AG20443 (cell line): ENCODE results near the gene OR4P4.

Experiments used
- DNase-seq: peaks from one replicate; pipeline ENCODE4 v3.0.0; 2012; ENCODE audit warnings: low spot score, mixed read lengths

Gene OR4P4

DNA sequence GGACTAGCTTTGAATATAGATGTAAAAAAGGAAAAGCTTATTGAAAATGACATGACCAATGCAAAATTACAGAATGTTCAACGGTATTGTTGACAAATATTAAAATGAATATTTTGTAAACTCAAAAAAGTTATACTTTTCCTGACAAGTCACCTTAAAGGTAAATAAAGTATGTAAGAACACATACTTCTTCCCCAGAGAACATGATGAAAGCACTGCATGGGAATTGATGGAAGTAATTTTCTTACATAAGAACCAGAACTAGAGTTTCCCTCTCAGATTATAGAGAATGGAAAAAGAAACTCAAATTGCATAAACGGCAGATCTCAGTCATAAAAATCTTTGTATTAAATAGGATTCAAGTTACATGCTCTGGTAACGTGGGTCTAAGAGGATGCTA lies at the start of gene OR4P4:
TSS of gene OR4P4 (plus strand) at position 301 of the 400 bp plus-strand sequence.
- no peak for DNase-seq

DNA sequence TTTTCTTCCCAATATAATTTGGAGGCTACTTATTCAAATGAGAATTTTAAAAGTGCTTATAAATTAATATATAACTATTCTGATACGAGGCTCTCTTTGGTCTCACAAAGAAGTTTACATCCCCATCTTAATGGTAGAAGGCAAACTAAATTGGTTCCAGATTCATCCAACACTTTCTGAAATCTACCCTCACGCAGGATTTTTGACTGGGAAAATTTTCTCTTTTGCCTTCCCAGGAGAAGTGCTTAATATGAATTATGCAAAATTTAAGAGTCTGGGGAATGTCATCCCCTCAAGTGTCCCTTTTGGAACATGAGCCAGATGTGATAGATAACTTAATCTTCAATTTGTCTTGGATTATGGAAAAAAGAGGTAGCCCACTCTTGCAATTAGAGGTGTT lies 27.4 kb upstream of the OR4P4 start, which contains the start of gene OR4C11:
TSS of gene OR4C11 (minus strand) at position 101 of the 400 bp plus-strand sequence. CDS start 3,272 bp downstream, outside the sequence.
- no peak for DNase-seq

DNA sequence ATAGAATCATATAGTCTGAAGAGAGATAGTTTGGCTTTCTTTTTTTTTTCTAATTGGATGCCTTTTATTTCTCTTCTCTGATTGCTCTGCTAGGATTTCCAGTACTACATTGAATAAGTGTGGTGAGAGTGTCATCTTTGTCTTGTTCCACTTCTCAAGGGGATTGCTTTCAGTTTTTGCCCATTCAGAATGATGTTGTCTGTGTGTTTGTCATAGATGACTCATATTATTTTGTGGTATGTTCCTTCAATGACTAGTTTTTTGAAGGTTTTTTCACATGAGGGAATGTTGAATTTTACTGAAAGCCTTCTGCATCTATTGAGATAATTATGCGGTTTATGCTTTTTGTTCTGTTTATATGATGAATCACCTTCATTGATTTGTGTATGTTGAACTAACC lies 10.4 kb upstream of the OR4P4 start:
- DNase-seq, result no peak

DNA sequence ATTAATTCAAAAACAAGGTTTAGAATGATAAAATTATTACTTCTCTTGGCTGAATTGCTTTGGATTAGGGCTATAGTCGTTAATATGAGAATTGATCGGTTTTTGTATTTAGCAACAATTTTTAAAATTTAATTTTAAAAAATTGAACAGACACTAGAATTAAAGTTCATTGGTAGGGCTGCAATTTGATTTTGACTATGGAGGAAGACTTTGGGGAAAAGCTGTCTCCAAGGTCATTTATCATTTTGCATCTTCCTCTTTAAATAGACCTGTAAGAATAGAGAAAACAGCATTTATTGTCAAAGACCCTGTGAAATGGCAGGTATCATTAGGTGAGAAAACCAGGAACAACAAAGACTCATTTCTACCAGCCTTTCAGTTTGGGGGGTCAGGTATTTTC lies 13.1 kb downstream of the OR4P4 start, which contains the start of gene OR4S2:
TSS of gene OR4S2 (plus strand) at position 301 of the 400 bp plus-strand sequence. CDS start 2,577 bp downstream, outside the sequence.
- DNase-seq, result no peak

DNA sequence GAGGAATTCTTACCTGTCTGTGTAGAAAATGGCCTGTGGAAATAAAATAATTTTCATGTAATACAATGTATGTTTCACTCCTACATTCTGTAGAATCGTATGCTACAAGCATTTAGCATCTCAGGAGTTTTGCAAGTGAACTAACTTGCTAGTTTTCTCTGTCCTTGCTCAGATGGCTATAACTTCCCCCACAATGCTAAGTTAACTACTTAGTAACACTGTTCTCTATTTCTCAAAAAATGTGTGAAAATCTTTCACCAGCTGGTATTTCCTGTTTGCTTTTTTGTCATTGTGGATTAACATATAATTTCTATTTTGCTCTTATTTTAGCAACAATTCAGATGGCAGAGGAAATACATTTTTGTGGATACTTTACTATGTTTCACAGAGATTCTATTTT lies 17.6 kb downstream of the OR4P4 start:
- DNase-seq, result no peak

DNA sequence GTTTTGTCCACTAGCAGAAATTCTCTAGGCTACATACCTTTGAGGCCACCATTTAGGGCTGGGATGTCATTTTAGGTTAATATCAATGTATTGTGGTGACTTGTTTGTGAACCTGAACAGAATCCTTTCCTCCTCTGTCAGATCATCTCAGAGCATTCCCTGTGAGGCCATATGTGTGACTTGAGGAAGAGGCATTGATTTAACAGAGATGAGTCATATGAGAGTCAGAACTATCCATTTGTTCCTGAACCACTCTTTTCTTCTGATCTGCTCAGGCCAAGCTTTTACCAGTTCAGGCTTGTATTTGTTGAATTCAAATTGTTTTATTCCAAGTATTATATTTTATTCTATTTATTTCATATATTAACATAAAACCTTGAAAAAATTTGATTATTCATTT lies 20.2 kb downstream of the OR4P4 start:
- no peak for DNase-seq

DNA sequence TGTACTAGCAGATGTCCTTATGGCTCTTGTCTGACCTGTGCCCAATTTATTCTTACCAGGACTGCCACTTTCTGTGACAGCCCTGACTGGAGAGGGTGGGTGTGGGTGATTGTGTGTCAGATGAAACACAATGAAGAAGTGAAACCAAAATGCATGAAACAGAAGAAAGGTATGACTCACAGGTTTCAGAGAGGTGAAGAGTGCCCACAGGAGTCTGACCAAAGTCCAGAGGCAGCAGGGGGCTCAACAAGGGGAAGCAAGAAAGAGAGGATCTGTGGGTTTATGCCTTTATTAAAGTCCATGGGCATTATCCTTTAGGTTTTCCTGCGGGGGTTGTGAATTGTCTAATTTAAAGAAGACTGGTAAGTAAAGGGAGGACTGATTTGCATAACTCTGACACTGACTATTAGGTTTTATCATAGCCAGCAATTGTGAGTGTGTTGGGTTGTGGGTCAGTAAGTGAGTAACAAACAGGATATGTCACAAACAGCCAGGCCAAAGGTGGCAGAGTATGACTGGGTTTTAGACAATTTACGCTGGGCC lies 23.2 kb downstream of the OR4P4 start:
- DNase-seq, result no peak

DNA sequence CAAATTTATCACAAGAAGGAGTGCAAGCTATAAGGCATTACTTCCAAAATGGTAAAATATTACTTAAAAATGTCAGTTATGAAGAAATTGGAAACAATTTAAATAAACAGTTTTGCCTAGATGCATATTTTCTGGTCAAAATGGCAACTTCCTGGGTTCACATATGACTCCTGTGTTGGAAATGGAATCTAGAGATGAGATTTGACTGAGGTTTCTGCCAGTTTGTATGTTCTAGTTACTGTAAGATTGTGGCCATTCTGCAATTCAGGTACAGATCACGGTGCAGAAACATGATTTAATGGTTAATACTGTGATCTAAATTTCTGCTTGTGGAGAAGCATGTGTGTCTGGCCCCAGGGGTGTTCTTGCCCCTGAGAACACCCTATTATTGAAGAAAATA lies 23.7 kb downstream of the OR4P4 start:
- DNase-seq, result no peak

DNA sequence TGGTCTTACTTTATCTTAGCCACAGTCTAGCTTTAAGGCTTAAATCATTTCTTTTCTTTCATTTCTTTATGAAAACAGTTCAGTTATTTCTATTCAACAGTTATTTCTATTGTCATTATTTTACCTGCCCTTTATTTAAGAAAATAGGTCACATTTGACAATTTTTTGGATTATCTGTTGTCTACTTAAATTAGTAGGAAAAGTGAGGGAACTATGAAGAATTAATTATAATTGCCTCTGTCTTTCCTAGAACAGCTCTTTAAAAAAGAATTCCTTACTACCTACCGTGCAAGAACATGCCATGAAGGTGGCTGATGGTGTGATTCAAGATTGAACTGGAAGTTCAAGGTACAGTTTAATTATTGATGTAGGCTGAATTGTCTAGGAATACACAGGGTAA lies 27.0 kb downstream of the OR4P4 start, which contains the start of gene OR4C6:
TSS of gene OR4C6 (plus strand) at position 301 of the 400 bp plus-strand sequence. CDS start 2,966 bp downstream, outside the sequence.
- no peak for DNase-seq

DNA sequence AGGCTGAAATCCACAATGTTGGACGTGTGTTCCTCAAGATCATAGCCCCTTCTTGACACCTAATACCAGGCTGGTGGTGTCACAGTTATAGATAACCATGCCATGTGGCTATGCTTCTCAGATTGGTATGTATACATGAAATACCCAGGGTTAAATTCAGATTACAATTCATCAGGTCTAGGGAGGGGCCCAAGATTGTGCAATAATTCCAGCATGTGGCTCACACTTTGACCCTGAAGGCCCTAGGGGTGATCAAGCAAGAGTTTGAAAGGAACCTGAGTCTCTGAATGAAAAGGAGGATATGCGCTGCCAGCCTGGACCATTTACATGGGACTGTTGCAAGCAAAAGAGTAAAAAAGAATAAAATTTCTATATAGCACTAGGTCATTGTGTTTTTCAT lies 34.5 kb downstream of the OR4P4 start:
- DNase-seq, result no peak

DNA sequence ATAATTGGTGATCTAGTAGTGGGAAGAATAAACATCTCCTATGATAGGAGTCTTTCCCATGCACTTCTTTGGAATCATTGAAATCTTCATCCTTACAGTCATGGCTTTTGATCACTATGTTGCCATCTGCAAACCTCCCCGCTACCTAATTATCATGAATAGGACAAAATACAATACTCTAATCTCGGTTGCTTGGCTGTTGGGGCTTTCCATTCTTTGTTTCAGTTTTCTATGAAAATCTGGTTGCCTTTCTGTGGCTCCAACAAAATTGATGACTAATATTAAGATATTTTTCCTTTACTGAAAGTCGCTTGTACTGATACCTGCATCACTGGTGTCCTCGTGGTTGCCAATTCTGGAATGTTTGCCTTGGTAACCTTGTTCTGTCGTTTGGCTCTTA lies 38.9 kb downstream of the OR4P4 start:
- no peak for DNase-seq
